IMR-90 (cell line): ENCODE data around the gene TBC1D22B. TPM values are rescaled to one million over a fixed set of nuclear protein-coding genes. Genes with fewer than 3 reads are reported as not detected.

Source experiments
- ATAC-seq: fragments of 200-7000 bp; cut with Tn5 transposase; 2 replicates; pipeline ENCODE4 v1.9.1; 2020; ENCODE audit warnings: low read depth, mild to moderate bottlenecking, moderate library complexity
- BruUV-seq: library from RNA; stranded (reverse); fragments of 400-500 nt; replicated peaks from 2 replicates; lab custom pipeline; 2021; lab: Mats Ljungman, UMichigan
- CTCF ChIA-PET: fragments of 300-600 bp; formaldehyde crosslinking; extraction: SDS; loops from one replicate; lab custom pipeline; 2021; ENCODE audit warnings: antibody characterized with exemption; lab: Yijun Ruan, JAX
- POLR2A ChIA-PET: fragments of 300-600 bp; sonication (Branson Sonifier 250); formaldehyde crosslinking; loops from one replicate; lab custom pipeline; 2022; ENCODE audit warnings: antibody characterized with exemption; ENCODE audit not compliant: unreplicated experiment; lab: Charles Lee
- DNase-seq: peaks from one replicate; pipeline ENCODE4 v3.0.0; 2013
- H2AFZ ChIP-seq: replicated peaks from 2 replicates; pipeline ENCODE3; 2013; ENCODE audit warnings: low read length, mild to moderate bottlenecking; ENCODE audit not compliant: poor library complexity
- H2AK5ac ChIP-seq: 2 replicates; pipeline ENCODE4 v1.6.1; 2013; ENCODE audit warnings: low read depth, low read length, inconsistent platforms
- H2AK9ac ChIP-seq: replicated peaks from 2 replicates; pipeline ENCODE3; 2013; ENCODE audit warnings: mild to moderate bottlenecking, low read depth, low read length, moderate library complexity; ENCODE audit not compliant: poor library complexity
- H2BK120ac ChIP-seq: 2 replicates; pipeline ENCODE4 v1.6.1; 2013; ENCODE audit warnings: low read depth, low read length, inconsistent platforms
- H2BK15ac ChIP-seq: 3 replicates; pipeline ENCODE4 v1.6.1; 2013; ENCODE audit warnings: low read depth, low read length, inconsistent platforms
- H2BK20ac ChIP-seq: 2 replicates; pipeline ENCODE4 v1.6.1; 2013; ENCODE audit warnings: low read depth, mild to moderate bottlenecking, inconsistent platforms, low read length, moderate library complexity
- H2BK5ac ChIP-seq: 2 replicates; pipeline ENCODE4 v1.6.1; 2013; ENCODE audit warnings: mild to moderate bottlenecking, low read depth, low read length, inconsistent platforms; ENCODE audit not compliant: poor library complexity, severe bottlenecking
- H3K14ac ChIP-seq: replicated peaks from 2 replicates; pipeline ENCODE4 v1.6.1; 2013; ENCODE audit warnings: low read depth, low read length, inconsistent platforms
- H3K18ac ChIP-seq: 2 replicates; pipeline ENCODE4 v1.6.1; 2013; ENCODE audit warnings: low read depth, low read length, control low read depth
- H3K23ac ChIP-seq: 2 replicates; pipeline ENCODE4 v1.6.1; 2013; ENCODE audit warnings: low read depth, low read length, inconsistent platforms
- H3K27ac ChIP-seq: 2 replicates; pipeline ENCODE4 v1.5.1; 2013; ENCODE audit warnings: mild to moderate bottlenecking, control low read depth, low read length; ENCODE audit not compliant: insufficient read depth
- H3K27me3 ChIP-seq: 2 replicates; pipeline ENCODE4 v1.6.1; 2013; ENCODE audit warnings: low read length; ENCODE audit not compliant: control insufficient read depth, insufficient read depth
- H3K36me3 ChIP-seq: 2 replicates; pipeline ENCODE4 v1.6.1; 2013; ENCODE audit warnings: low read length, mixed read lengths; ENCODE audit not compliant: control insufficient read depth, insufficient read depth
- H3K4ac ChIP-seq: 2 replicates; pipeline ENCODE4 v1.6.1; 2013; ENCODE audit warnings: low read depth, low read length, inconsistent platforms
- H3K4me1 ChIP-seq: 2 replicates; pipeline ENCODE4 v1.6.1; 2013; ENCODE audit warnings: low read length, mixed read lengths; ENCODE audit not compliant: control insufficient read depth, insufficient read depth
- H3K4me2 ChIP-seq: 2 replicates; pipeline ENCODE4 v1.6.1; 2013; ENCODE audit warnings: low read depth, mild to moderate bottlenecking, control low read depth, low read length, moderate library complexity
- H3K4me3 ChIP-seq: 2 replicates; pipeline ENCODE4 v1.5.1; 2013; ENCODE audit warnings: low read depth, mild to moderate bottlenecking, control low read depth, low read length, moderate library complexity; ENCODE audit not compliant: insufficient read depth
- H3K56ac ChIP-seq: 2 replicates; pipeline ENCODE4 v1.6.1; 2013; ENCODE audit warnings: low read length, inconsistent platforms; ENCODE audit not compliant: insufficient read depth; ENCODE audit errors: extremely low read depth
- H3K79me1 ChIP-seq, 2 experiments: 2 replicates each; pipeline ENCODE4 v1.6.1; 2013; ENCODE audit warnings: low read length in 2 of 2, inconsistent platforms in 1 of 2, low read depth in 1 of 2
- H3K9ac ChIP-seq: 2 replicates; pipeline ENCODE4 v1.6.1; 2013; ENCODE audit warnings: low read depth, low read length, control low read depth
- H3K9me1 ChIP-seq: 2 replicates; pipeline ENCODE4 v1.6.1; 2013; ENCODE audit warnings: low read length, inconsistent platforms; ENCODE audit not compliant: insufficient read depth
- H3K9me3 ChIP-seq: 2 replicates; pipeline ENCODE4 v1.6.1; 2013; ENCODE audit warnings: low read length; ENCODE audit not compliant: control insufficient read depth, insufficient read depth
- H4K20me1 ChIP-seq: 2 replicates; pipeline ENCODE4 v1.6.1; 2013; ENCODE audit warnings: low read length, inconsistent platforms; ENCODE audit not compliant: insufficient read depth
- H4K5ac ChIP-seq: 2 replicates; pipeline ENCODE4 v1.6.1; 2013; ENCODE audit warnings: mild to moderate bottlenecking, low read depth, low read length, control low read depth
- H4K8ac ChIP-seq, 2 experiments: 2 replicates each; pipeline ENCODE4 v1.6.1; 2013; ENCODE audit warnings: low read depth in 2 of 2, low read length in 2 of 2, control low read depth in 1 of 2, inconsistent platforms in 1 of 2
- H4K91ac ChIP-seq: 2 replicates; pipeline ENCODE4 v1.6.1; 2013; ENCODE audit warnings: low read depth, low read length, inconsistent platforms; ENCODE audit not compliant: insufficient read depth
- BHLHE40 ChIP-seq: fragments of 150-350 bp; IDR thresholded peaks from 2 replicates; pipeline ENCODE4 v1.6.1; 2016; ENCODE audit warnings: mild to moderate bottlenecking, low read depth, low read length
- CEBPB ChIP-seq: IDR thresholded peaks from 2 replicates; pipeline ENCODE4 v1.6.1; 2012; ENCODE audit warnings: low read depth, low read length, improper control_type of control experiment
- CHD1 ChIP-seq: IDR thresholded peaks from 2 replicates; pipeline ENCODE4 v1.6.1; 2012; ENCODE audit warnings: low read depth, low read length, improper control_type of control experiment
- CTCF ChIP-seq: conservative IDR thresholded peaks from 2 replicates; pipeline ENCODE4 v1.5.1; 2012; ENCODE audit warnings: mild to moderate bottlenecking, low read depth, low read length, improper control_type of control experiment
- ELK1 ChIP-seq: fragments of 150-350 bp; IDR thresholded peaks from 2 replicates; pipeline ENCODE4 v1.6.1; 2016; ENCODE audit warnings: low read depth, mild to moderate bottlenecking, low read length, moderate library complexity, borderline replicate concordance
- FOS ChIP-seq: fragments of 150-350 bp; IDR thresholded peaks from 2 replicates; pipeline ENCODE4 v1.6.1; 2016; ENCODE audit warnings: low read depth, low read length
- MAFK ChIP-seq: IDR thresholded peaks from 2 replicates; pipeline ENCODE4 v1.6.1; 2012; ENCODE audit warnings: low read depth, low read length, improper control_type of control experiment
- MAZ ChIP-seq: IDR thresholded peaks from 2 replicates; pipeline ENCODE4 v1.6.1; 2012; ENCODE audit warnings: low read depth, mild to moderate bottlenecking, low read length, improper control_type of control experiment, moderate library complexity, borderline replicate concordance
- MXI1 ChIP-seq: IDR thresholded peaks from 2 replicates; pipeline ENCODE4 v1.6.1; 2012; ENCODE audit warnings: low read depth, mild to moderate bottlenecking, low read length, moderate library complexity, borderline replicate concordance
- NFE2L2 ChIP-seq: fragments of 150-350 bp; IDR thresholded peaks from 2 replicates; pipeline ENCODE4 v1.6.1; 2016; ENCODE audit warnings: low read depth, mild to moderate bottlenecking, low read length
- POLR2A ChIP-seq: IDR thresholded peaks from 2 replicates; pipeline ENCODE4 v1.6.1; 2012; ENCODE audit warnings: mild to moderate bottlenecking, low read depth, low read length
- RAD21 ChIP-seq: IDR thresholded peaks from 2 replicates; pipeline ENCODE4 v1.6.1; 2012; ENCODE audit warnings: low read length, improper control_type of control experiment
- RCOR1 ChIP-seq: IDR thresholded peaks from 2 replicates; pipeline ENCODE4 v1.6.1; 2012; ENCODE audit warnings: mild to moderate bottlenecking, low read length, improper control_type of control experiment; ENCODE audit not compliant: insufficient replicate concordance
- RFX5 ChIP-seq: IDR thresholded peaks from 2 replicates; pipeline ENCODE4 v1.8.0; 2012; ENCODE audit warnings: low read depth, mild to moderate bottlenecking, low read length, moderate library complexity
- SMC3 ChIP-seq: fragments of 150-350 bp; IDR thresholded peaks from 2 replicates; pipeline ENCODE4 v1.6.1; 2016; ENCODE audit warnings: low read depth, mild to moderate bottlenecking, antibody characterized with exemption, low read length, moderate library complexity
- USF2 ChIP-seq: fragments of 150-350 bp; IDR thresholded peaks from 2 replicates; pipeline ENCODE4 v1.6.1; 2017; ENCODE audit warnings: mild to moderate bottlenecking, antibody characterized with exemption, low read length, low read depth
- WGBS, 2 experiments: methylation state at CpG; one replicate each; pipeline versions ENCODE4 v1.1.5 to v1.1.7; 2013; ENCODE audit warnings: missing lambda C conversion rate in 2 of 2; ENCODE audit not compliant: insufficient read length in 1 of 2; ENCODE audit errors: extremely low coverage in 2 of 2; 5-methylcytosine and 5-hydroxymethylcytosine counted together
- dilution Hi-C: fragments of 300-500 bp; cut with HindIII; formaldehyde crosslinking; loops from one replicate; pipeline ENCODE4 v1.14.3; 2018; ENCODE audit warnings: low sequenced_read_pairs; ENCODE audit not compliant: unreplicated experiment
- in situ Hi-C: fragments of 300-500 bp; cut with MboI; formaldehyde crosslinking; loops from 3 replicates; pipeline ENCODE4 v1.14.3; 2019; ENCODE audit warnings: low sequenced_read_pairs, inconsistent platforms, mixed read lengths
- intact Hi-C: fragments of 100-400 bp; cut with micrococcal nuclease; formaldehyde crosslinking; loops from 2 replicates; pipeline ENCODE4 v1.10.0; 2022
- polyA plus RNA-seq, 3 experiments: library from polyadenylated mRNA; depleted of rRNA; stranded (reverse); fragments of >200 nt; gene quantifications; 2 replicates each; pipeline ENCODE4 v1.2.3, GENCODE V29; 2012; ENCODE audit warnings: low replicate concordance in 1 of 3
- total RNA-seq: library from RNA; depleted of rRNA; stranded (reverse); fragments of >200 nt; gene quantifications from 2 replicates; pipeline ENCODE4 v1.2.3, GENCODE V29; 2012

TBC1D22B gene
- total and polyA plus RNA-seq, 2 of the 4 experiments (the other 2 are of a cell fraction), result 6.6 to 7.5 TPM

- DNase-seq (no peak), ATAC-seq (no peak)
- H2BK15ac ChIP-seq, result peak overlapping the region; percentile 18; the same call in 1 of the 3 replicates
- peak overlapping the region; percentile 39; the same call in 1 of the 2 replicates for H4K91ac ChIP-seq
- peak overlapping the region; percentile 45; the same call in 1 of the 2 replicates for H3K23ac ChIP-seq
- peaks cover 14% of the 10 kb centered on the region for H3K9me1 ChIP-seq
- dilution Hi-C loops (no loop called here), in situ Hi-C loops (no loop called here), intact Hi-C loops (no loop called here)
- H3K9ac ChIP-seq, result no peak overlapping the region
- peak overlapping the region; percentile 86 for H3K14ac ChIP-seq
- no peaks in the 10 kb centered on the region for H3K9me3 ChIP-seq
- peak overlapping the region; percentile 97 for H3K18ac ChIP-seq
- no peaks in the 10 kb centered on the region for H3K36me3 ChIP-seq
- H3K79me1 ChIP-seq, result peaks cover 0 to 4% of the 10 kb centered on the region in 2 experiments; a peak in 1 of 4 replicates
- H4K8ac ChIP-seq, result peak overlapping the region in 1 of 2 experiments; percentile 68; a peak in 2 of 4 replicates
- CTCF ChIA-PET, result interaction anchor here (0.6 kb wide), 1 partner anchor 41 kb away, joined by 3 read pairs; no protein-coding TSS in a partner anchor
- H4K20me1 ChIP-seq, result no peaks in the 10 kb centered on the region; the same call in 1 of the 2 replicates
- no peak overlapping the region for H3K27ac ChIP-seq
- POLR2A ChIA-PET, result no interaction called here
- no peak overlapping the region for H3K4me2 ChIP-seq
- no TSS peak for BruUV-seq
- H3K56ac ChIP-seq, result no peak overlapping the region
- TF ChIP-seq POLR2A (no peak), CTCF (no peak), SMC3 (no peak), RAD21 (no peak), USF2 (no peak), ELK1 (no peak), RFX5 (no peak), CHD1 (no peak), MXI1 (no peak), RCOR1 (no peak), MAZ (no peak), NFE2L2 (no peak), CEBPB (no peak), FOS (no peak), MAFK (no peak), BHLHE40 (no peak)
- H4K5ac ChIP-seq, result peak overlapping the region; percentile 91; the same call in 1 of the 2 replicates
- H2BK120ac ChIP-seq, result peak overlapping the region; percentile 79
- H2AFZ ChIP-seq, result no peak overlapping the region
- H2BK5ac ChIP-seq, result peak overlapping the region; percentile 77
- no CpG with 5 or more reads among the region's 1 CpG for WGBS, 2 experiments
- peak overlapping the region; percentile 77 for H2AK5ac ChIP-seq
- H3K27me3 ChIP-seq, result no peaks in the 10 kb centered on the region
- H3K4ac ChIP-seq, result peak overlapping the region; percentile 66
- H2AK9ac ChIP-seq, result peak overlapping the region; percentile 2
- H3K4me1 ChIP-seq, result peaks cover 23% of the 10 kb centered on the region
- H2BK20ac ChIP-seq, result peak overlapping the region; percentile 82
- H3K4me3 ChIP-seq, result no peak overlapping the region
These were observed 19.2 kb upstream of the TBC1D22B start for GRCh38 chr6:37238381-37238780.
